DOHH2 (cell line): ENCODE data around the gene MAP6.

Experiments used
- H3F3A ChIP-seq: fragments of 200-600 bp; sonication (generic), shearing (Covaris generic); 2 replicates; pipeline ENCODE4 v1.6.0; 2016; ENCODE audit warnings: antibody characterized with exemption, mild to moderate bottlenecking; ENCODE audit not compliant: control insufficient read depth, insufficient read depth
- H3K27ac ChIP-seq: fragments of 200-600 bp; sonication (generic); 2 replicates; pipeline ENCODE4 v1.5.1; 2014; ENCODE audit warnings: low read depth, mild to moderate bottlenecking, low read length, moderate library complexity
- H3K27me3 ChIP-seq: fragments of 200-600 bp; sonication (generic); 2 replicates; pipeline ENCODE4 v1.6.1; 2014; ENCODE audit warnings: mild to moderate bottlenecking, low read length, mixed read lengths; ENCODE audit not compliant: control insufficient read depth
- H3K36me3 ChIP-seq: fragments of 200-600 bp; sonication (generic); 2 replicates; pipeline ENCODE4 v1.6.1; 2014; ENCODE audit warnings: mild to moderate bottlenecking, low read length, moderate library complexity, mixed read lengths; ENCODE audit not compliant: control insufficient read depth
- H3K4me1 ChIP-seq: fragments of 200-600 bp; sonication (generic); 2 replicates; pipeline ENCODE4 v1.6.1; 2014; ENCODE audit warnings: mild to moderate bottlenecking, low read length, mixed read lengths; ENCODE audit not compliant: control insufficient read depth
- H3K4me2 ChIP-seq: fragments of 200-600 bp; sonication (generic); 2 replicates; pipeline ENCODE4 v1.6.0; 2014; ENCODE audit warnings: mild to moderate bottlenecking, low read length, moderate library complexity
- H3K4me3 ChIP-seq: fragments of 200-600 bp; sonication (generic); 2 replicates; pipeline ENCODE4 v1.5.1; 2014; ENCODE audit warnings: mild to moderate bottlenecking, low read length, mixed read lengths
- H3K79me2 ChIP-seq: fragments of 200-600 bp; sonication (generic); 2 replicates; pipeline ENCODE4 v1.6.1; 2014; ENCODE audit warnings: mild to moderate bottlenecking, low read length, mixed read lengths; ENCODE audit not compliant: control insufficient read depth
- H3K9me2 ChIP-seq: fragments of 200-600 bp; sonication (generic); replicated peaks from 2 replicates; pipeline ENCODE4 v1.6.1; 2014; ENCODE audit warnings: mild to moderate bottlenecking, low read length, mixed read lengths; ENCODE audit not compliant: control insufficient read depth
- H3K9me3 ChIP-seq: fragments of 200-600 bp; sonication (generic); 2 replicates; pipeline ENCODE4 v1.6.1; 2014; ENCODE audit warnings: antibody characterized with exemption, low read length, mixed read lengths; ENCODE audit not compliant: control insufficient read depth, insufficient read depth
- H4K20me1 ChIP-seq: fragments of 200-600 bp; sonication (generic); 2 replicates; pipeline ENCODE4 v1.6.0; 2014; ENCODE audit warnings: low read depth, mild to moderate bottlenecking, antibody characterized with exemption, low read length, moderate library complexity; ENCODE audit not compliant: control insufficient read depth, insufficient read depth
- EZH2phosphoT487 ChIP-seq: fragments of 200-600 bp; sonication (generic); IDR thresholded peaks from 2 replicates; pipeline ENCODE4 v1.6.1; 2017; ENCODE audit warnings: borderline replicate concordance, mild to moderate bottlenecking, antibody characterized with exemption, low read length, moderate library complexity, mixed read lengths
- TF ChIP-seq, protein P1 (sequence below): fragments of 200-600 bp; sonication (generic); IDR thresholded peaks from one replicate; pipeline ENCODE4 v1.5.1; 2014; ENCODE audit warnings: antibody characterized with exemption, mild to moderate bottlenecking, low read depth, low read length; ENCODE audit not compliant: poor library complexity, severe bottlenecking

MAP6 gene

DNA sequence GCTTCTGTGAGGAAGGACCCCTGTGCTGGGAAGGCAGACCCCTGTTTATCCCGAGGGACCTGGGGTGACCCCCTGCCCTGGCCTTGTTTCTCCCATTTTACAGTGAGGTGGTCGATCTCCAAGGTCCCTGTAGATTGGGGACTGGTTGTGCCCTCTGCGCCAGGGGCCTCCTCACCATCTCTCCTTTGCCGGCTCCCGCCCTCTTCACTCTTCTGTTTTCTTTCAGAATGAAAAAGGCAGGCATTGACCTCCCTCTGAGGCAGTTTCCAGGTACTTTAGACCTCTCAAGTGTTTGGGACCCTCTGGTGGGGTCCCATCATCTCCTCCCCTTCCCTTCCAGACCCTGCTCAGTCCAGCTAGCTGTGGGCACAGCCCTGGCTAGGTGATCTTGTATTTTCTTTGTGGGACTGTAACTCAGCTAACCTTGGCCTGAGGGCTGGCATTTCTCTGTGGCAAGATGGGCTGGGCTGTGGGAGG, 105.3 kb downstream of the MAP6 start:
- TF ChIP-seq, protein P1, sequence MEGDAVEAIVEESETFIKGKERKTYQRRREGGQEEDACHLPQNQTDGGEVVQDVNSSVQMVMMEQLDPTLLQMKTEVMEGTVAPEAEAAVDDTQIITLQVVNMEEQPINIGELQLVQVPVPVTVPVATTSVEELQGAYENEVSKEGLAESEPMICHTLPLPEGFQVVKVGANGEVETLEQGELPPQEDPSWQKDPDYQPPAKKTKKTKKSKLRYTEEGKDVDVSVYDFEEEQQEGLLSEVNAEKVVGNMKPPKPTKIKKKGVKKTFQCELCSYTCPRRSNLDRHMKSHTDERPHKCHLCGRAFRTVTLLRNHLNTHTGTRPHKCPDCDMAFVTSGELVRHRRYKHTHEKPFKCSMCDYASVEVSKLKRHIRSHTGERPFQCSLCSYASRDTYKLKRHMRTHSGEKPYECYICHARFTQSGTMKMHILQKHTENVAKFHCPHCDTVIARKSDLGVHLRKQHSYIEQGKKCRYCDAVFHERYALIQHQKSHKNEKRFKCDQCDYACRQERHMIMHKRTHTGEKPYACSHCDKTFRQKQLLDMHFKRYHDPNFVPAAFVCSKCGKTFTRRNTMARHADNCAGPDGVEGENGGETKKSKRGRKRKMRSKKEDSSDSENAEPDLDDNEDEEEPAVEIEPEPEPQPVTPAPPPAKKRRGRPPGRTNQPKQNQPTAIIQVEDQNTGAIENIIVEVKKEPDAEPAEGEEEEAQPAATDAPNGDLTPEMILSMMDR: no peak
- no peak for TF ChIP-seq EZH2phosphoT487
- Histone ChIP-seq H3K4me1 (peaks cover 16% of the 10 kb centered on the region), H3K27ac (no peak overlapping the region), H3K27me3 (peaks cover 36% of the 10 kb centered on the region), H3K79me2 (no peaks in the 10 kb centered on the region), H3K9me3 (no peaks in the 10 kb centered on the region), H3K36me3 (no peaks in the 10 kb centered on the region), H3K4me3 (no peak overlapping the region), H3F3A (no peaks in the 10 kb centered on the region), H4K20me1 (no peaks in the 10 kb centered on the region), H3K4me2 (peak overlapping the region; percentile 92), H3K9me2 (no peaks in the 10 kb centered on the region)

DNA sequence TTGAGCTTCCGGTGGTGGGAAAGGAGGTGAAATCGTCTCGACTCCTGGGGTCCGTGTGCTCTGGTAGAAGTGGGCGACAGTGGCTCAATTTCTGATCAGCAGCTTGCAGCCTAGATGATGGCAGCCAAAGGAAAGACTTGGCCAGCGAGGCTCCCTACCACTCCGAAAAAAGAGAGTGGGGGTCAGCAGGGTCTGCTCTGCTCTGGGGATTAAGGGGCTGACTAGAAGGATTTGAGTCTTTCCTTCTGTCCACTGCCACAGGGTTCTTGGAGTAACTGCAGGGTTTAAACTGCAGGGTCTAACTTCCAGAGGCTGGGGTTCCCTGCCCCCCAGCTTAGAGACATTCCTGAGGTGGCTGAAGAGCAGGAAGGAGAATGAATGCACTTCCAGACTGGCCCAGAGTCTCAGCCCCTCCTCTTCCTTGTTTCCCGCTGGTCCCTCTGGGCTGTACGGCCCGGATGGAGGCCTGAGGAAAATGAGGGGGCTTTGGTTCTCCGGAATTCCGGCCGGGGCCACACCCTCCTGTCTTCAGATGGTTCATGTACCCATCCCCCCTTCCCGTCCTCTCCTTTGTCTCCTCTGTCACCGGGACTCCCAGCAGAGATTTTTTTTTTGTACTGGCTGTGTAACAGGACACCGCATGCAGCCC, 105.9 kb downstream of the MAP6 start:
- Histone ChIP-seq H4K20me1 (no peaks in the 10 kb centered on the region), H3K4me2 (peak overlapping the region; percentile 92), H3K4me3 (peak overlapping the region; percentile 69), H3F3A (no peaks in the 10 kb centered on the region), H3K27me3 (peaks cover 36% of the 10 kb centered on the region), H3K79me2 (no peaks in the 10 kb centered on the region), H3K9me3 (no peaks in the 10 kb centered on the region), H3K36me3 (no peaks in the 10 kb centered on the region), H3K27ac (no peak overlapping the region), H3K4me1 (peaks cover 16% of the 10 kb centered on the region), H3K9me2 (no peaks in the 10 kb centered on the region)
- TF ChIP-seq EZH2phosphoT487: no peak
- TF ChIP-seq, protein P1: no peak

DNA sequence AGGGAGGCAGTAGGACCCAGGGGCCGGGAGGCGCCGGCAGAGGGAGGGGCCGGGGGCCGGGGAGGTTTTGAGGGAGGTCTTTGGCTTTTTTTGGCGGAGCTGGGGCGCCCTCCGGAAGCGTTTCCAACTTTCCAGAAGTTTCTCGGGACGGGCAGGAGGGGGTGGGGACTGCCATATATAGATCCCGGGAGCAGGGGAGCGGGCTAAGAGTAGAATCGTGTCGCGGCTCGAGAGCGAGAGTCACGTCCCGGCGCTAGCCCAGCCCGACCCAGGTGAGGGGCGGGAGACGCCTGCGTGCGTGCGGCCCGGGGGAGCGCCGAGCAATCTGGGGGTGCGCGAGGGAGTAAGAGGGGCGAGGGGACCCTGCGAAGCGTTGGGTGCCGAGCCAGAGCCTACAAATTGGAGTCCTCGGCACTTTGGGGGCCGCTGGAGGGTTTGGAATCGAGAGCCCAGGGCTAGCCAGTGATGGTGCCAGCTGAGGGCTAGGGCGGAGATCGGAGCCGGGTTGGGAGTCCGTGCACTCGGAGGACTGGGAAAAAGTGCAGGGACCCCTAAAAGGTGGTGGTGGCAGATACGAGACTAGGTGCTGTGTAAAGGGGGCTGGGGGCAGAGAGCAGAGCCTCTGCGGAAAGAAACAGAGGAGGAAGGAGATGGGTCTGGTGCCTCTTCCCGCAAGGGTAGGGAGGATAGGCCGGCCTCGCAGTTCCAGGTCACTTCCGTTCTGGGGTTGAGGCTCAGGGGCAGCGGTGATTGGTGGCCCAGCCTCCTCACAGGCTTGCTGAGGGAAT, 106.6 kb downstream of the MAP6 start, which contains the start of gene SERPINH1:
Gene SERPINH1 (plus strand): TSS at position 206 of the 788 bp plus-strand sequence. CDS start 4,097 bp downstream, outside the sequence.
- Histone ChIP-seq H3K9me3 (no peaks in the 10 kb centered on the region), H3K9me2 (no peaks in the 10 kb centered on the region), H3K4me2 (peak within 1 kb of the TSS; percentile 92)

More for the DNA sequence above, 106.6 kb downstream of the MAP6 start, which contains the start of gene SERPINH1:
- H3K27ac ChIP-seq: no peak within 1 kb of the TSS
- H3K79me2 ChIP-seq: no peaks in the 10 kb centered on the region
- H3F3A ChIP-seq: no peaks in the 10 kb centered on the region
- no peaks in the 10 kb centered on the region for H4K20me1 ChIP-seq
- peaks cover 41% of the 10 kb centered on the region for H3K27me3 ChIP-seq
- peaks cover 16% of the 10 kb centered on the region for H3K4me1 ChIP-seq
- peak within 1 kb of the TSS; percentile 69 for H3K4me3 ChIP-seq
- TF ChIP-seq EZH2phosphoT487: peak; percentile 18; the same call in 1 of the 2 replicates
- TF ChIP-seq, protein P1: no peak
- no peaks in the 10 kb centered on the region for H3K36me3 ChIP-seq
